GM12875 (cell line): ENCODE data around the gene HASPIN.
A peak's percentile ranks its signal among the peaks of the same experiment; 100 is the strongest.

ENCODE experiments used
- H3K4me3 ChIP-seq: one replicate; pipeline ENCODE4 v1.5.1; 2011; ENCODE audit warnings: low read depth, low read length, control low read depth
- TF ChIP-seq, protein P1 (sequence below): IDR thresholded peaks from 2 replicates; pipeline ENCODE4 v1.5.1; 2011; ENCODE audit warnings: low read depth, mild to moderate bottlenecking, control low read depth, inconsistent platforms, low read length, moderate library complexity, borderline replicate concordance; ENCODE audit not compliant: insufficient read depth

HASPIN gene

DNA sequence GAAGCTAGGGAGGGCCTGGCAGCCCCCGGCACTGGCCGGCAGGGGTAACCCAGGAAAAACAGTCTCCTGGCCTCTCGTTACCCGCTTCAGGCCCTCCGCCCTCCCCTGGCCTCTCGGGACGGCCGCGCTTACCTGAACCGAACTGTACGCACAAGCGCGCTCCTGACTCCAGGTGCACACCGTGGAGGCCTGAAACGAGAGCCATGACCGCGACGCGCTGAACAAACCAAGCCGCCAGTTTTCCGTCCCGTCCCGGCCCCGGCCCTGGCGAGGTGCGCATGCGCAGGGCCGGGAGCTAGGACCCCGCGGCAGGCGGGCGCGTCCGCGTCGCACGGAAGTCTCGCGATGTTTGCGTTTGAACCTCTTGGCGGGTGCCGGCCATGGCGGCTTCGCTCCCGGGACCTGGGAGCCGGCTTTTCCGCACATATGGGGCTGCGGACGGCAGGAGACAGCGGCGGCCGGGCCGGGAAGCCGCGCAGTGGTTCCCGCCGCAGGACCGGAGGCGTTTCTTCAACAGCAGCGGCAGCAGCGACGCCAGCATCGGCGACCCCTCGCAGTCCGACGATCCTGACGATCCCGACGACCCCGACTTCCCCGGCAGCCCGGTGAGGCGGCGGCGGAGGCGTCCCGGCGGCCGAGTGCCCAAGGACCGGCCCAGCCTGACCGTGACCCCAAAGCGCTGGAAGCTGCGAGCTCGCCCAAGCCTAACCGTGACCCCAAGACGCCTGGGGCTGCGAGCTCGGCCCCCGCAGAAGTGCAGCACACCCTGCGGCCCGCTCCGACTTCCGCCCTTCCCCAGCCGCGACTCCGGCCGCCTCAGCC, at the start of gene HASPIN:
HASPIN (plus strand) TSS at position 348 of the 822 bp plus-strand sequence; CDS start at position 381, 33 bp downstream.
- H3K4me3 ChIP-seq = peak within 1 kb of the TSS; percentile 98
- TF ChIP-seq, protein P1, sequence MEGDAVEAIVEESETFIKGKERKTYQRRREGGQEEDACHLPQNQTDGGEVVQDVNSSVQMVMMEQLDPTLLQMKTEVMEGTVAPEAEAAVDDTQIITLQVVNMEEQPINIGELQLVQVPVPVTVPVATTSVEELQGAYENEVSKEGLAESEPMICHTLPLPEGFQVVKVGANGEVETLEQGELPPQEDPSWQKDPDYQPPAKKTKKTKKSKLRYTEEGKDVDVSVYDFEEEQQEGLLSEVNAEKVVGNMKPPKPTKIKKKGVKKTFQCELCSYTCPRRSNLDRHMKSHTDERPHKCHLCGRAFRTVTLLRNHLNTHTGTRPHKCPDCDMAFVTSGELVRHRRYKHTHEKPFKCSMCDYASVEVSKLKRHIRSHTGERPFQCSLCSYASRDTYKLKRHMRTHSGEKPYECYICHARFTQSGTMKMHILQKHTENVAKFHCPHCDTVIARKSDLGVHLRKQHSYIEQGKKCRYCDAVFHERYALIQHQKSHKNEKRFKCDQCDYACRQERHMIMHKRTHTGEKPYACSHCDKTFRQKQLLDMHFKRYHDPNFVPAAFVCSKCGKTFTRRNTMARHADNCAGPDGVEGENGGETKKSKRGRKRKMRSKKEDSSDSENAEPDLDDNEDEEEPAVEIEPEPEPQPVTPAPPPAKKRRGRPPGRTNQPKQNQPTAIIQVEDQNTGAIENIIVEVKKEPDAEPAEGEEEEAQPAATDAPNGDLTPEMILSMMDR = peak; percentile 29; the same call in 1 of the 2 replicates

DNA sequence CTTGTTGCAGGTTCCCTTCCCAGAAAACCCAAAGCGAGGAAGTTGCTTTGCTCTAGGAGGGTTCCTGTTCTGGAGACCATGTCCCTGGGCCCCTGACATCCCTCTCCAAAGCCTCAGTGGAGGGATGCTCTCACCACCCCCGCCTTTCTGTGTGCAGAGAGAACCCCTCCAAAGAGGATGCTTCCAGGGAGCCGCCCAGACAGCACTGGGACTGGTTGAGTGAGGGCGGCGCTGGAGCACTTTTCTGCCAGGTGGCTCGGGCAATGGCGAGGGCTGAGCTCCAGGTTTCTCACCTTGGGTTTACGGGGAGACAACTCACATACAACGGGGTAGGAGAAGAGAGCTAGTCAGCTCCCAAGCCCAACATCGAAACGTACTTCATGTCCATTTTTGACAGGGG, 47.8 kb upstream of the HASPIN start:
- no peak overlapping the region for H3K4me3 ChIP-seq
- TF ChIP-seq, protein P1 = no peak

DNA sequence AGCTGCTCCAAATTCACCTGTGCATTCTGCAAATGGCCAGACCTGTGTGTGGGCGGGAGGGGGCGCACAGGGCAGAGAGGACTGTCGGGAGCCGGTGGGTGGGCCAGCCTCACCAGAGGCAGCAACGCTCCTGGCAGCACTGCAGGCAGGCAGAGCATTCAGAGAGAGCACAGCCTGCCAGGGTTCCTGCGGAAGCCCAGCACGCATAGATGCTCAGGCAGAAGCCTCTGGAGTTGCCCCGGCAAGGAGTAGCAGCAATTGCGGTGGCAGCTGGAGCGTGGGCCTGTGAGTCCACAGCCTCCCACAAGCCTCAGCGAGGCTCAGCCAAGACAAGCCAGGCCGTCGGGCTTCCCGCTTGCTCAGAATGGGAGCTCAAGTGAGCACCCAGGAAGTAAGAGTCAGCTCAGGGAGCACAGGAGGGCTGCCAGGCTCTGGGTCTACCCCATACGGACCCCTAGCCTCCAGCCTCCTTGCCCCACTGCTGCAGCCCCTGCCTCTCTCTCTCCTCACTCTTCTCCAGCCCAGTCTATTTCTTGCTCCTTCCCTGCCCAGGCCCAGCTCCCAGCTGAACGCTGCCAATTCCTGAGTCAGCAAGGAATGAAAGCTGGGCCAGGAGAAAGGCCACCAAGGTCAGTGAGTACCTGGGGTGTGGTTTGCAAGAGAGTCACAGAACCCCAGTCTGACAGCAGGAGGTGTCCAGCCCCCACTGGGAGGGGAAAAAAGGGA, 45.4 kb upstream of the HASPIN start:
- TF ChIP-seq, protein P1 = no peak
- no peak overlapping the region for H3K4me3 ChIP-seq

DNA sequence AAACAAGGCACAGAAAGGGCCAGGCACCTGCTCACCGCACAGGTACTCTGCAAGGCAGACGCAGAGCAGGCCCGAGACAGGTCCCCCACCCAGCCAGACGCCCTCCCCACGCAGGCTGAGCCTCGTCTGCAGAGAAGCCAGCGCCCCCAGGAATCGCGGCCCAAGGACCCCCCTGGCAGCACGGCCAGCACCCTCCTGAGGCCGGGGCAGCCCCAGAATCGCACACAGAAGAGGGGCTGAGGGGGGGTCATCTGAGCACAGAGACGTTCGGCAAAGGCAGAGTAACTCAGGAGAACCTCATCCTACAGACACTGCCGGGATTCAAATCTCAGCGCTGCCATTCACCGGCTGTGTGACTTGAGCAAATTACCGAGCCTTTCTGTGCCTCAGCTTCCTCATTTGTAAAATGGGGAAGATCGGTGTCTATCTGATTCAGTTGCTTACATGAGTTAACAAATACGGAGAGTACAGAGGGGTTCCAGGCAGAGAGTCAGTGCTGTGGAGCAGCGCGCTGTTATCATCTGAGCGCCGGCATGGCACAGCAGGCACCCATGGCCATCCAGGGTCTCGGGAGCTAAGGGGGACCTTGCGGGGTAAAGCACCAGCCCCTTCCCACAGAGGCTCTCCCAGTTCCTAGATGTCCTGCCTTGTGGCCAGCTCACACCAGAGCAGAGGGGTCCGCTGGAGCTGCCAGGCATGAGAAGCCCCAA, 44.7 kb upstream of the HASPIN start:
- no peak overlapping the region for H3K4me3 ChIP-seq
- TF ChIP-seq, protein P1 = no peak

DNA sequence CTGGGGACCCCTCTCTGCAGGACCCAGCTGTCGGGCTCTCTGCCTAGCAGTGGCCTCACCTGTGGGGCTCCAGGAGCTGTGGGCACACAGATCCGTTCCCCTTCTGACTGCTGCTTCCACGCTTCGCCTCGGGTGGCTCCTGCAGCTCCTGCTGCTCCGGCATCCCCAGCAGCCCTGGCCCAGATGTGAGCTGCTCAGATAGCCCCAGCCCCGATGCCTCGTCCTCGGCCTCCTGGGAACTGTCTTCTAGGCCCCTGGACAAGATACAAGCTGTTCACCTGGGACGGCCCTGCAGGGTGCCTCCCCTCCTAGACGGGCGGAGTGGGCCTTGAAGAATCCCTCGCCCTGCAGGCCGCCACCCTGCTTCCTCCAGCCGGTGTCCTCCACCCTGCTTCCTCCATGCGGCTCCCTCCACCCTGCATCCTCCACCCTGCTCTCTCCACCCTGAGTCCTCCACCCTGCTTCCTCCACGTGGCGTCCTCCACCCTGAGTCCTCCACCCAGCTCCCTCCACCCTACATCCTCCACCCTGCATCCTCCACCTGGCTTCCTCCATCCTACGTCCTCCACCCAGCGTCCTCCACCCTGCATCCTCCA, 44.1 kb upstream of the HASPIN start:
- TF ChIP-seq, protein P1 = no peak
- no peak overlapping the region for H3K4me3 ChIP-seq

DNA sequence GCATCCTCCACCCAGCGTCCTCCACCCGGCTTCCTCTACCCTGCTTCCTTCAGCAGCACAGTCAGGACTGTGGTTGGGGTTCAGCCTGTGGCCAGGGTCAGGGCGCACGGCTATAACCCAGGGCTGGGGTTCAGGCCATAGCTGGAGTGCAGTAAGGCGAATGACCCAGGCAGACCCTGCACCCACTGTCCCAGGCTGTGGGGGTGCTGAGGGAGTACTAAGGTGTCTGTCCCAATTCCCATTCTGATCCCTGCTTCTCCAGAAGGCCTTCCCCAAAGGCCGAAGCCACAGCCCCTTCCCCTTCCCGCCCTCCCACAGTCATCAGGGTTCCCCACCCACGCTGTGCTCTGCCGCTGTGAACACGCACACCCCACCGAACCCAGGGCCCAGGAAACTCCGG, 42.6 kb upstream of the HASPIN start:
- no peak overlapping the region for H3K4me3 ChIP-seq
- TF ChIP-seq, protein P1 = no peak
